Memory B cell (primary cell): Measurements from ENCODE around the gene PROK2.

Experiments used
- ATAC-seq: fragments of 150-1000 bp; cut with Tn5 transposase; 2 replicates; pipeline ENCODE4 v1.10.0; 2021; ENCODE audit warnings: low read depth, mild to moderate bottlenecking, moderate library complexity
- DNase-seq, 2 donors: peaks; one replicate each; pipeline ENCODE4 v3.0.0; 2022; ENCODE audit warnings: low spot score in 2 of 2
- H3K27ac Mint-ChIP-seq: one replicate; pipeline ENCODE4 v1.8.0; 2022; ENCODE audit warnings: mild to moderate bottlenecking, moderate library complexity, mixed read lengths
- H3K27me3 Mint-ChIP-seq: one replicate; pipeline ENCODE4 v1.8.0; 2022; ENCODE audit warnings: mixed read lengths
- H3K36me3 Mint-ChIP-seq: one replicate; pipeline ENCODE4 v1.8.0; 2022; ENCODE audit warnings: mild to moderate bottlenecking, mixed read lengths
- H3K4me1 Mint-ChIP-seq: one replicate; pipeline ENCODE4 v1.8.0; 2022; ENCODE audit warnings: mixed read lengths
- H3K4me3 Mint-ChIP-seq: one replicate; pipeline ENCODE4 v1.8.0; 2022; ENCODE audit warnings: mild to moderate bottlenecking, moderate library complexity, mixed read lengths
- H3K9me3 Mint-ChIP-seq: one replicate; pipeline ENCODE4 v1.8.0; 2022; ENCODE audit warnings: mixed read lengths

Gene PROK2

GRCh38 chr3:71803248-71803647, 18.3 kb upstream of the PROK2 start:
- H3K4me3 Mint-ChIP-seq: no peak overlapping the region
- no peaks in the 10 kb centered on the region for H3K9me3 Mint-ChIP-seq
- no peak for DNase-seq
- no peak for ATAC-seq
- H3K36me3 Mint-ChIP-seq: no peaks in the 10 kb centered on the region
- H3K27me3 Mint-ChIP-seq: peaks cover 14% of the 10 kb centered on the region
- H3K4me1 Mint-ChIP-seq: peaks cover 2% of the 10 kb centered on the region
- no peak overlapping the region for H3K27ac Mint-ChIP-seq

- no peaks in the 10 kb centered on the region for H3K36me3 Mint-ChIP-seq
- H3K27me3 Mint-ChIP-seq: peaks cover 14% of the 10 kb centered on the region
Measured at GRCh38 chr3:71801986-71802385, 17.0 kb upstream of the PROK2 start.

GRCh38 chr3:71800023-71800422, 15.1 kb upstream of the PROK2 start:
- ATAC-seq (no peak), DNase-seq (no peak)
- Mint-ChIP-seq H3K36me3 (no peaks in the 10 kb centered on the region), H3K27me3 (peaks cover 19% of the 10 kb centered on the region), H3K9me3 (no peaks in the 10 kb centered on the region), H3K4me1 (peaks cover 2% of the 10 kb centered on the region), H3K27ac (no peak overlapping the region), H3K4me3 (no peak overlapping the region)

More at GRCh38 chr3:71801986-71802385, 17.0 kb upstream of the PROK2 start:
- DNase-seq (no peak), ATAC-seq (no peak)
- Mint-ChIP-seq H3K27ac (no peak overlapping the region), H3K4me1 (peaks cover 2% of the 10 kb centered on the region), H3K4me3 (no peak overlapping the region), H3K9me3 (no peaks in the 10 kb centered on the region)

DNA sequence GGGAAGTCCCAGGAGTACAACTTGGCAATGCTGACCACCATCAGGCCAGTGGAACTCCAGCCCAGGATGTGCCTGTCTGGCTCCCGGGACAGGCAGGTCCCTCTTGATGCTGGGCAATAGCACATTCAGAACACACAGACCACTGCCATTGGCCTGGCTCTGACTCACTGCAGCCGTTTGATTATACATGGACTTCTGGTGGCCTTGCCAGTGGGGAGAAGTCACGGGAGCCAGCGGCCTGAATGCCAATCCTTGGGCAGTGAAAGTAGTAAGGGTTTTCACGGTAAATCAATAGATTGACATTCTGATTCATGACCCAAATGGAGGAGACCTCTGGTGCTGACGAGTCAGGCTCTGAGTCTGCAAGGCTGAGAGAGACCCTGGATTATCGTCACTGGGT, 12.5 kb upstream of the PROK2 start:
- no peak overlapping the region for H3K27ac Mint-ChIP-seq
- ATAC-seq: no peak

DNA sequence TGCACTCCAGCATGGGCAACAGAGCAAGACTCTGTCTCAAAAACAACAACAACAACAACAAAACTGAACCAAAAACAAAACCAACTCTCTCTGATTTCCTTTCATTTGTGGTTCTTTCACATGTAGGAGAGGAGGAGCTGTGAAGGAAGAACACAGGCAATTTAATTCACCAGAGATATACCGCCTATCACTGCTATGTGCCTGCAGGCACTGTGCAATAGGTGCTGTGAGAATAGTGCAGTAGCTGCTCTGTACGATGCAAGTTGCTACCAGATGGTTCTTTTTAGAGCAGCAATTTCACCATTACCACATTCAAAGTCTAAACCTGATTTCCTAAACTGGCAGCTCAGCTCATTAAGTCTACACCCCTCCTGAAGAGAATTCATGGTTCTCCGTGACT, 11.3 kb upstream of the PROK2 start:
- no peaks in the 10 kb centered on the region for H3K36me3 Mint-ChIP-seq
- H3K4me3 Mint-ChIP-seq: no peak overlapping the region
- peaks cover 15% of the 10 kb centered on the region for H3K27me3 Mint-ChIP-seq
- H3K27ac Mint-ChIP-seq: no peak overlapping the region
- H3K9me3 Mint-ChIP-seq: no peaks in the 10 kb centered on the region
- DNase-seq (no peak), ATAC-seq (no peak)
- peaks cover 2% of the 10 kb centered on the region for H3K4me1 Mint-ChIP-seq

More for the DNA sequence above, 12.5 kb upstream of the PROK2 start:
- Mint-ChIP-seq H3K36me3 (no peaks in the 10 kb centered on the region), H3K9me3 (no peaks in the 10 kb centered on the region), H3K27me3 (peaks cover 17% of the 10 kb centered on the region), H3K4me3 (no peak overlapping the region), H3K4me1 (peaks cover 2% of the 10 kb centered on the region)
- no peak for DNase-seq

DNA sequence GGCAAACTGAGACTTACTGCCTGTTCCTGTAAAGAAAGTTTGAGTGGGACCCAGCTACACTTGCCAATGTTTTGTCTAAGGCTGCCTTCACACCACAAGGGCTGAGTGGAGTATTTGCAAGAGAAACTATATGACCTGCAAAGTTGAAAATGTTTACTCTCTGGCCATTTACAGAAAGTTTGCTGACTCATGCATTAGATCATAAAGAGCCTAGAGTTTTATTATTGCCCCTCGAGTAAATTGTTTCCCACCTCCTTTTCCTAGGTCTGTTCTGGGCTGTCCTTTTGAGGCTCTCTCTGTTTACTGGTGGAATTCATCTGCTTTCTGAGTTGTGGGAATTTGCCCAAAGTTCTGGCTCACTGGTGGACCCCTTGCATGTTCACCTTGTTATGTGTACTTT, 6.7 kb upstream of the PROK2 start:
- Mint-ChIP-seq H3K9me3 (no peaks in the 10 kb centered on the region), H3K27ac (no peak overlapping the region), H3K27me3 (peaks cover 16% of the 10 kb centered on the region), H3K4me1 (no peaks in the 10 kb centered on the region), H3K36me3 (no peaks in the 10 kb centered on the region), H3K4me3 (no peak overlapping the region)
- DNase-seq (no peak), ATAC-seq (no peak)

- no peaks in the 10 kb centered on the region for H3K9me3 Mint-ChIP-seq
- peaks cover 14% of the 10 kb centered on the region for H3K27me3 Mint-ChIP-seq
- DNase-seq: no peak
- no peak overlapping the region for H3K27ac Mint-ChIP-seq
- no peak for ATAC-seq
- peaks cover 7% of the 10 kb centered on the region for H3K4me1 Mint-ChIP-seq
- no peak overlapping the region for H3K4me3 Mint-ChIP-seq
- H3K36me3 Mint-ChIP-seq: no peaks in the 10 kb centered on the region
Measured at GRCh38 chr3:71789922-71790321, 5.0 kb upstream of the PROK2 start.

- no peak for DNase-seq
- Mint-ChIP-seq H3K4me3 (no peak overlapping the region), H3K36me3 (no peaks in the 10 kb centered on the region), H3K27me3 (peaks cover 17% of the 10 kb centered on the region), H3K27ac (no peak overlapping the region), H3K4me1 (peaks cover 10% of the 10 kb centered on the region), H3K9me3 (no peaks in the 10 kb centered on the region)
- no peak for ATAC-seq
Measured at GRCh38 chr3:71787851-71788405, 3.0 kb upstream of the PROK2 start.

DNA sequence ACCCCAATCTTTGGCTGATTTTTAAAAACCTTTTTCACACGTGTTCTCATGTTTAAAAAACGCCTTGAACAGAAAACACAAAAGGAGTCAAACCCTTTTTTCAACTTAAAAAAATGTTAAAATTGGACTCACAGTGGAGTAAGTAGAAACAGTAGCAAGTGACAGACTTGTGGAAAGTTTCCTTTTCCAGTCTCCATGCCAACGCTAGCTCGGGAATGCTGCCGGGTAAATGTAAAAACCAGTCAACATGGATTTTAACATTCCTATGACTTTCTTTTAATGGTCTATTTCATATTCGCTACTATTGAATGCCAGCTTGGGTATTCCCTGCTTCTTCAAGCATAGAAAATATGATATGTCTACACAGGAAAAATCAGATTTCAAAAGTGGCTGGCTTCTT, 1.6 kb upstream of the PROK2 start:
- DNase-seq: no peak
- Mint-ChIP-seq H3K4me1 (peaks cover 10% of the 10 kb centered on the region), H3K4me3 (no peak overlapping the region), H3K36me3 (no peaks in the 10 kb centered on the region), H3K27ac (no peak overlapping the region), H3K27me3 (peaks cover 19% of the 10 kb centered on the region), H3K9me3 (no peaks in the 10 kb centered on the region)
- no peak for ATAC-seq

DNA sequence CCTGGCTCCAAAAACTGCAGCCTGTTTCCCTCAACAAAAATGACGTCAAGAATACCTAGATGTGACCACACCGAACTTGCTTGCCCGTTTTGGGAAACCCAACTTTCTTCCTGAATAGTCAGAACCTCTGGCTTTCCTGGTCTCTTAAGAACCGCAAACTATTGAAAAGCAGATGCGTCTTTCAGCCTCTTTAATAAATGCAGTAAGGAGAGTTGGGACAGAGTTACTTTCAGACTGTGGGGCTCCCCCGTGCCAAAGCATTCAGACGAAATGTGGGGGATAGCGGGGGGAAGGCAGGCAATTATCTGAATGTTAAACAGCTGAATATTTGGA, 1.2 kb upstream of the PROK2 start:
- H3K9me3 Mint-ChIP-seq: no peaks in the 10 kb centered on the region
- H3K4me3 Mint-ChIP-seq: no peak overlapping the region
- H3K36me3 Mint-ChIP-seq: no peaks in the 10 kb centered on the region
- no peak for DNase-seq
- H3K27ac Mint-ChIP-seq: no peak overlapping the region
- H3K4me1 Mint-ChIP-seq: peaks cover 10% of the 10 kb centered on the region
- H3K27me3 Mint-ChIP-seq: peaks cover 18% of the 10 kb centered on the region
- ATAC-seq: no peak

GRCh38 chr3:71785532-71786216, 726 bp upstream of the PROK2 start:
- H3K36me3 Mint-ChIP-seq: no peaks in the 10 kb centered on the region
- H3K27ac Mint-ChIP-seq: no peak overlapping the region
- peak overlapping the region; percentile 56 for H3K4me3 Mint-ChIP-seq
- DNase-seq (no peak), ATAC-seq (no peak)
- H3K27me3 Mint-ChIP-seq: peaks cover 18% of the 10 kb centered on the region
- H3K4me1 Mint-ChIP-seq: peaks cover 10% of the 10 kb centered on the region
- H3K9me3 Mint-ChIP-seq: no peaks in the 10 kb centered on the region

GRCh38 chr3:71784201-71784913, 591 bp downstream of the PROK2 start:
- DNase-seq: no peak
- H3K4me3 Mint-ChIP-seq: peak overlapping the region; percentile 22
- H3K9me3 Mint-ChIP-seq: no peaks in the 10 kb centered on the region
- no peak for ATAC-seq
- H3K27me3 Mint-ChIP-seq: peaks cover 15% of the 10 kb centered on the region
- H3K4me1 Mint-ChIP-seq: peaks cover 10% of the 10 kb centered on the region
- no peaks in the 10 kb centered on the region for H3K36me3 Mint-ChIP-seq
- no peak overlapping the region for H3K27ac Mint-ChIP-seq

DNA sequence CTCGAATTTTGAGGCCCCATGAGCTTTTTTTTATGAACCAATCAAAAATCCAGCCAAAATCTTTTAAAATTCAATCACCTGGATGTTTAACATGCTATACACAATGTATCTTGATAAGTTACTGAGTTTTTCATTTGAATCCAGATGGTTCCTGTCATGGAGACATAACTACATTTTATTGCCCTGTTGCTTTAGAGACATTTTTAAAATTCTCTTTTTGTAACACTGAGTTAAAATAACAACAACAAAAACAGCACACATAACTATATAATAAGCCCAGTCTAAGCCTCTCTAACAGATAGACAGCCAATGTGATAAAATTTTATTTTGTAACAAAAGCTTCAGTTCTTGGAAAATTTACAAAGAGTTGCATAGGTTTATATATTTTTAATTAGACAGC, 1.8 kb downstream of the PROK2 start:
- Mint-ChIP-seq H3K9me3 (no peaks in the 10 kb centered on the region), H3K27ac (no peak overlapping the region), H3K36me3 (no peaks in the 10 kb centered on the region), H3K4me3 (no peak overlapping the region), H3K27me3 (peaks cover 13% of the 10 kb centered on the region), H3K4me1 (peaks cover 10% of the 10 kb centered on the region)
- ATAC-seq: no peak
- DNase-seq: no peak

- Mint-ChIP-seq H3K4me3 (no peak overlapping the region), H3K36me3 (no peaks in the 10 kb centered on the region), H3K9me3 (no peaks in the 10 kb centered on the region), H3K27me3 (peaks cover 8% of the 10 kb centered on the region), H3K27ac (no peak overlapping the region), H3K4me1 (peaks cover 5% of the 10 kb centered on the region)
- no peak for ATAC-seq
- no peak for DNase-seq
Measured at GRCh38 chr3:71780430-71780829, 4.5 kb downstream of the PROK2 start.
